K562 (cell line): ENCODE results near the gene MED19. TPM values are rescaled to one million over a fixed set of nuclear protein-coding genes. Genes with fewer than 3 reads are reported as not detected.

Experiments used
- CHD1 ChIP-seq: fragments of 200-600 bp; sonication (generic); IDR thresholded peaks from one replicate; pipeline ENCODE4 v1.6.1; 2012; ENCODE audit warnings: mild to moderate bottlenecking, moderate library complexity, low read length, inconsistent platforms
- DDX20 ChIP-seq: fragments of 450-650 bp; IDR thresholded peaks from 2 replicates; pipeline ENCODE4 v1.6.1; 2016; ENCODE audit warnings: missing genetic modification characterization, low read depth, mild to moderate bottlenecking, missing compliant biosample characterization, moderate library complexity
- GATAD2B ChIP-seq: fragments of 450-650 bp; IDR thresholded peaks from 2 replicates; pipeline ENCODE4 v1.6.1; 2017; ENCODE audit warnings: mild to moderate bottlenecking, borderline replicate concordance
- HDAC6 ChIP-seq: IDR thresholded peaks from 2 replicates; pipeline ENCODE4 v1.6.1; 2012; ENCODE audit warnings: low read depth, mild to moderate bottlenecking, control low read depth, inconsistent platforms, low read length, moderate library complexity
- HOXB6 ChIP-seq: fragments of 250-450 bp; sonication (Bioruptor Pico); IDR thresholded peaks from 2 replicates; pipeline ENCODE4 v1.5.1; 2022; ENCODE audit warnings: mild to moderate bottlenecking, borderline replicate concordance
- KDM4B ChIP-seq, 2 experiments: fragments of 450-650 bp in 1 of 2; sonication (generic) in 1 of 2; IDR thresholded peaks; 2 replicates each; pipeline ENCODE4 v1.6.1; 2016 to 2017; ENCODE audit warnings: borderline replicate concordance in 2 of 2, antibody characterized with exemption in 1 of 2, low read depth in 1 of 2, mild to moderate bottlenecking in 1 of 2
- MBD1 ChIP-seq: fragments of 250-450 bp; sonication (Bioruptor Pico); IDR thresholded peaks from 2 replicates; pipeline ENCODE4 v1.8.0; 2022; ENCODE audit warnings: inconsistent platforms
- NKRF ChIP-seq: fragments of 450-650 bp; IDR thresholded peaks from 2 replicates; pipeline ENCODE4 v1.6.1; 2016; ENCODE audit warnings: borderline replicate concordance
- SMAD2 ChIP-seq: fragments of 150-350 bp; IDR thresholded peaks from 2 replicates; pipeline ENCODE4 v1.6.1; 2014; ENCODE audit warnings: low read depth, mild to moderate bottlenecking, low read length
- THAP12 ChIP-seq: fragments of 250-450 bp; sonication (Bioruptor Pico); IDR thresholded peaks from 2 replicates; pipeline ENCODE4 v1.9.0; 2021; ENCODE audit warnings: mild to moderate bottlenecking, inconsistent platforms
- TRIM24 ChIP-seq, 2 experiments: fragments of 450-650 bp; IDR thresholded peaks; 2 replicates each; pipeline ENCODE4 v1.6.1; 2016
- VEZF1 ChIP-seq: fragments of 200-800 bp; sonication (Bioruptor generic); IDR thresholded peaks from 2 replicates; pipeline ENCODE4 v1.6.1; 2017; ENCODE audit warnings: missing genetic modification characterization, missing compliant biosample characterization
- ZBTB5 ChIP-seq: fragments of 450-650 bp; IDR thresholded peaks from 2 replicates; pipeline ENCODE4 v1.6.1; 2017; ENCODE audit warnings: antibody characterized with exemption
- ZFPM2 ChIP-seq: fragments of 250-450 bp; sonication (Bioruptor Pico); IDR thresholded peaks from 2 replicates; pipeline ENCODE4 v1.5.1; 2022; ENCODE audit warnings: mild to moderate bottlenecking
- ZNF12 ChIP-seq: sonication (generic); formaldehyde crosslinking; IDR thresholded peaks from 2 replicates; pipeline ENCODE4 v1.4.0; 2020; ENCODE audit warnings: mild to moderate bottlenecking, missing genetic modification reagents
- ZNF347 ChIP-seq: fragments of 450-650 bp; formaldehyde crosslinking; IDR thresholded peaks from 2 replicates; pipeline ENCODE4 v1.4.0; 2020; ENCODE audit warnings: low read depth, mild to moderate bottlenecking, moderate library complexity
- ZNF586 ChIP-seq: fragments of 450-650 bp; formaldehyde crosslinking; conservative IDR thresholded peaks from 2 replicates; pipeline ENCODE4 v1.4.0; 2020; ENCODE audit warnings: mild to moderate bottlenecking, moderate library complexity
- ZNF695 ChIP-seq: fragments of 450-650 bp; formaldehyde crosslinking; IDR thresholded peaks from 2 replicates; pipeline ENCODE4 v1.4.0; 2020; ENCODE audit warnings: mild to moderate bottlenecking, moderate library complexity
- polyA plus RNA-seq, 8 experiments: library from polyadenylated mRNA; depleted of rRNA in 4 of 8; stranded (reverse) in 5 of 8; unstranded in 3 of 8; fragments of >200 nt; fragmentation: Nextera tagmentation in 2 of 8; fragmentation: Illumina TruSeq in 1 of 8; extraction: Ambion mirVana in 2 of 8; extraction: Trizol in 1 of 8; gene quantifications; 2 replicates each; pipeline versions ENCODE4 v1.2.1 to v1.2.3, GENCODE V29; 2011 to 2014; ENCODE audit warnings: inconsistent platforms in 1 of 8, missing spikeins in 1 of 8
- total RNA-seq, 7 experiments: library from RNA; depleted of rRNA in 6 of 7; stranded (reverse); fragments of >200 nt in 6 of 7; fragmentation: Illumina TruSeq in 2 of 7; extraction: Trizol in 2 of 7; gene quantifications; 2 replicates each; pipeline versions ENCODE4 v1.2.1 to v1.2.3, GENCODE V29; 2011 to 2021; ENCODE audit warnings: low replicate concordance in 1 of 7

The MED19 gene
- total and polyA plus RNA-seq, 9 of the 15 experiments (the other 6 are each of a cell fraction or from before 2014, with no cell fraction given): 7.3 to 23.5 (median 15.0) TPM

GRCh38 chr11:57667736-57668433 lies 44.1 kb downstream of the MED19 start, which contains the start of gene ZDHHC5 (continued):
- TF ChIP-seq ZBTB5: no peak
- TF ChIP-seq ZFPM2: no peak
- no peak for TF ChIP-seq ZNF695 (CRISPR knock-in tag)
- TF ChIP-seq THAP12 (CRISPR knock-in tag): peak; percentile 90; the same call in 1 of the 2 replicates
- TF ChIP-seq GATAD2B: peak; percentile 87; the same call in 1 of the 2 replicates
- no peak for TF ChIP-seq SMAD2
- TF ChIP-seq HOXB6 (CRISPR knock-in tag): no peak
- peak; percentile 98 for TF ChIP-seq VEZF1
- TF ChIP-seq ZNF12 (CRISPR knock-in tag): 0 out of 2 replicates have a peak, but pooled peaks have one; percentile 46
- TF ChIP-seq HDAC6: no peak
- TF ChIP-seq DDX20: no peak
- peak; percentile 90 for TF ChIP-seq CHD1
- TF ChIP-seq KDM4B (IDR thresholded peaks at IDR 0.05; ENCODE audit: borderline replicate concordance in 2 of 2, low read depth in 1 of 2): peak in 1 of 2 experiments; percentile 18; a peak in 1 of 4 replicates
- peak in 1 of 2 experiments; percentile 63; a peak in 2 of 4 replicates for TF ChIP-seq TRIM24 (IDR thresholded peaks at IDR 0.05)
- no peak for TF ChIP-seq ZNF347 (CRISPR knock-in tag)
- TF ChIP-seq NKRF: peak; percentile 39; the same call in 1 of the 2 replicates
- TF ChIP-seq ZNF586 (CRISPR knock-in tag): no peak
- no peak for TF ChIP-seq MBD1 (CRISPR knock-in tag)
